Parietal lobe (tissue), 1 donor: ENCODE results near the gene TRMT10A. TPM values are rescaled to one million over a fixed set of nuclear protein-coding genes. Genes with fewer than 3 reads are reported as not detected.

Experiments
- total RNA-seq: library from RNA; depleted of rRNA; stranded (reverse); fragments of >200 nt; gene quantifications from one replicate; pipeline ENCODE4 v1.2.3, GENCODE V29; 2014

Gene TRMT10A
- 3.8 TPM for total RNA-seq

GRCh38 chr4:99563310-99564186, at the start of gene TRMT10A:
Gene TRMT10A, minus strand, starts transcription at chr4:99564039. Its CDS starts 4,701 bp downstream, at chr4:99559338.

GRCh38 chr4:99574530-99575324, 10.9 kb upstream of the TRMT10A start, which contains the start of gene MTTP:
Gene MTTP, plus strand, starts transcription at chr4:99574824. Its CDS starts 86 bp downstream, at chr4:99574910.

GRCh38 chr4:99510721-99511120, 53.1 kb downstream of the TRMT10A start, which contains the start of gene C4orf17:
Gene C4orf17, plus strand, starts transcription at chr4:99511021. Its CDS starts 2,061 bp downstream, at chr4:99513082.

Other genes with a start within 250 kb of the TRMT10A start
- not detected for gene ADH1B, start 242.6 kb downstream of the TRMT10A start, total RNA-seq
- gene ADH1C, start 211.3 kb downstream of the TRMT10A start, total RNA-seq: not detected
- gene ADH7, start 128.7 kb downstream of the TRMT10A start, total RNA-seq: not detected
- not detected for gene C4orf17, start 53.0 kb downstream of the TRMT10A start, total RNA-seq
- 1.3 TPM for gene MTTP, start 10.8 kb upstream of the TRMT10A start, total RNA-seq
- 0.63 TPM for gene C4orf54, start 93.8 kb upstream of the TRMT10A start, total RNA-seq